Stimulated activated CD8-positive, alpha-beta memory T cell treated with anti-CD3 and anti-CD28 coated beads, Interleukin-7, amount 100 ng/mL, for 1 hour (primary cell): ENCODE results near the gene CNTNAP5.

Source experiments
- DNase-seq, 2 donors: peaks; one replicate each; pipeline ENCODE4 v3.0.0-alpha.2; 2020; ENCODE audit warnings: low read depth in 2 of 2

The CNTNAP5 gene

DNA sequence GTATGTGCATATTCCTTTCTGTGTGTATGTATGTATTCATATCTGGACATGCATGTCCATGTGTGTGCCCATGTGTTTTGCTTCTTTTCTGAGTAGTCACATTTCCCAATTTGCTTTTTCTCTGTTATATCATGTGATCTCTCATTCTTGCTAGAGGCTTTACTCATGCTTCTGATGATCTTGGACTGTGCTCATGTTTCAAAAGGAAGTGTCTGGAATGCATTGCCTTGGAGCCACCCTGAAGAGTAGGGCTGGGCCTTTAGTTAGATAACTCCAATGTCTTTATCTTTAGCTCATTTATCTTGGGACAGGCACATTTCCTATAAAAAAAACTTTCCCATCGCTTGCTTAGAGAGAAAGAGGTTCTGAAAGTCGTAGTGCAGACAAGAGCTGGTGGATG, 859.2 kb downstream of the CNTNAP5 start:
- DNase-seq, result no peak

DNA sequence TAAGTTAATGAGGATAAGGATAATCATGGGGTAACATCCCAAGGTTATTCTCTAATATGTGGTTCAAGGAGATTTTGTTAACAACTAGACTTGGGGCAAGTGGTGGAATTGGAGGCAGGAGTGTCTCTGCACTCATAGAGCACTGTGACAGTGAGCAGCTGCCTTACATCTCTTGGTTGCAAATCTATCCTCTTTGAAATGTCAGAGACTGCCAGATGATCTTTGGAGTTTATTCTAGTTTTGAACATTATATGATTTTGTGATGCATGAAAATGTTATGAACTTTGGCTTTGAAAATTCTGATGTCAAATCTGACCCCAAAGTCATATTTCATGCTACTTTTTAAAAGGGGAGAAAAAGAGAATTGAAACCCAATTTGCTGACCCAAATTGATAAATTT, 861.1 kb downstream of the CNTNAP5 start:
- no peak for DNase-seq

DNA sequence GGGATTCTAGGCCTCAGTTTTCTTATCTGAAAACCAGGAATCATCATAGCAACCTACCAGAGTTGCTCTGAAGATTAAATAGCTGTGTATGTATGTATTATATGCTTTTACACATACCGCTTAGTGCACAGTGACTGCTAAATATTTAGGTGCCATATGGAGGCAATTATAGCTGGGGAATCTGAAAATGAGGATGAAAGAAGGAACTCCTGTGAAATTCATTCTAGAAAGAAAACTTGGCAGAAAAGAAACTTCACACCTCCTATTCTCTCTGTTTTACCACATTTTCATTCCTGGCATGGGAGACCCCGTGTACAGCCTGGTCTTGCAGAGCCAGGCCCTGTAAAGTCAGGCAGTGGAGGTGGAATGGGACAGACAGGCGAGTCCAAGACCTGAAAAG, 862.4 kb downstream of the CNTNAP5 start:
- no peak for DNase-seq

DNA sequence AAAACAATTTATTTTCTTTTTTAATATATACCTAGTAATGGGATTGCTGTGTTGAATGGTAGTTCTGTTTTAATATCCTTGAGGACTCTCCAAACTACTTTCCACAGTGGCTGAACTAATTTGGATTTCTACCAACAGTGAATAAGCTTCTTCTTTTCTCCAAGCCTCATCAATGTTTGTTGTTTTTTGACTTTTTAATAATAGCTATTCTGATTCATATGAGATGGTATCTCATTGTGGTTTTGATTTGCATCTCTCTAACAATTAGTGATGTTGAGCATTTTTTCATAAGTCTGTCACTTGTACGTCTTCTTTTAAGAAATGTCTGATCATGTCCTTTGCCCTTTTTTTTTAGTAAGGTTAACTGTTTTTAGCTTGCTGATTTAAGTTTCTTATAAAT, 863.3 kb downstream of the CNTNAP5 start:
- no peak for DNase-seq

DNA sequence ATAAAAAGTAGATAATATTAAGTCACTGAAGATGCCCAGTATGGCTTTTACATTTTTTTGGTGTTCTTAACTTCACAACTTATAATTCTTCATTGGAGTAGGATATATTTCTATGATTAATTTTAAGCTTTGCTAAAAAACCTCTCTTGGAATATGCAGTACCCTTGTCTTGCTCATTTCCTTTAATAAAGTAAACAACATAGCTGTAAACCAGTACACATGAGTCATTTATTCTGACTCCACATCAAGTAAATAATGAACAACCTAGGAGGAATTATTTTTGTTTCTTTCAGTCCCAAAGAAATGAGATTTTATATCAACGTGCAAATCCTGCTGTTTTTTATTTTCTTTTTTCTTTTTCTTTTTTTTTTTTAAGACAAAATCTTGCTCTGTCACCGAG, 869.1 kb downstream of the CNTNAP5 start:
- DNase-seq, result no peak

DNA sequence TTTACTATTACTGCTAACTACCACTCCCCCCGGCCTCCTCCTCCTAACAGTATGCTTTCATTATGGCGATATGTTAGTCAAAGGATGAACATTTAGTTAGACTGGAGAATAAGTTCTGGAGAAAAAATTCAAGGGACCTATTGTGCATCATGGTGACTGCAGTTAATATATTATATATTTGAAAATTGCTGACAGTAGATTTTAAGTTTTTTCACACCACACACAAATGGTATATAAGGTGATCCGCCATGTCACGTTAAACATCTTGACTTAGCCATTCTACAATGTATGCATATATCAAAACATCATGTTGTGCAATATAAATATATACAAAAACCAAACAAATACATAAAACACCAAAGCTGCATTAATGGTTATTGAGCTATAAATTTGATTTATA, 873.7 kb downstream of the CNTNAP5 start:
- DNase-seq, result no peak

DNA sequence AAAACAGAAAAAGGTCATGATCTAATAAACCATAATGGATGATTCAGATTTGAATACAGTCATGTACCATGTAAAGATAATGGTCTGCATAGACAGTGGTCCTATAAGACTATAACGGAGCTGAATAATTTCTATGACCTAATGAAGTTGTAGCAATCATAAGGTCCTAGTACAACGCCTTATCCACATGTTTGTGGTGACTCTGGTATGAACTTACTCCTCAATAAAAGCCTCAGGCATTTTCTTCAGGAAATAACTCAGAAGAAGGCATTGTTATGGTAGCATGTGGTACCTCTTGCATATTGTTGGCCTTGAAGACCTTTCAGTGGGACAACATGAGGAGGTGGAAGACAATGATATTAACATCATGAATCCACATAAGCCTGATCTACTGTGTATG, 883.3 kb downstream of the CNTNAP5 start:
- DNase-seq, result no peak

DNA sequence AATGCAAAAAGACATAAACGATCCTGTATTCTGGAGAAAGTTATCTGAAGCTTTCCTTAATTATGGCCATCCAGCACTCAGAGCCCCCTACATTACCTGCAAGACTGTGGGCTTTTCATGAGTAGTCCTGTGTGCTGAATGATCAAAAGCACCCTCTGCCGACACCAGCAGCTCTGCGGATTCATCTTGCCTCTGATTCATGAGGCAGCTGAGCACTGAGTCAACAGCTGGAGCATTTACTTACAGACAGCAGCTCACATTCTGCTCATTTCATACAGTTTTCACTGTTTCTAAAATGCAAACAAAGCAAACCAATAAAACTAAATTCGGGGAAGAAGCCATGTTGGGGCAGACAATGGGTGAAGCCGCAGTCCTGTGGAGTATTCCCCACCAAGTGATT, 886.5 kb downstream of the CNTNAP5 start:
- DNase-seq, result no peak

DNA sequence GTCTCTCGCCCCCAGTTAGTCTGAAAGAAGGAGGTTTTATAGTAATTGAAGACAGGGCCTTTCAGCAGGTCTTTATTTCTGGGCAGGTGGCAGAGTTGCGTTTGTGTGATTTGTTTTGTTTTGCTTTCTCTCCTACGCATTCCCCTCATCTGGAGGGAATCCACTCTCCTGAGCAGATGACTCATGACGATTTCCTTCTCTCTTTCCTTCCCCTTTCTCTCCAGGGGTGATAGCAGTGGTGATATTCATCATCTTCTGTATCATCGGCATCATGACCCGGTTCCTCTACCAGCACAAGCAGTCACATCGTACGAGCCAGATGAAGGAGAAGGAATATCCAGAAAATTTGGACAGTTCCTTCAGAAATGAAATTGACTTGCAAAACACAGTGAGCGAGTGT, 888.8 kb downstream of the CNTNAP5 start:
- DNase-seq, result no peak

DNA sequence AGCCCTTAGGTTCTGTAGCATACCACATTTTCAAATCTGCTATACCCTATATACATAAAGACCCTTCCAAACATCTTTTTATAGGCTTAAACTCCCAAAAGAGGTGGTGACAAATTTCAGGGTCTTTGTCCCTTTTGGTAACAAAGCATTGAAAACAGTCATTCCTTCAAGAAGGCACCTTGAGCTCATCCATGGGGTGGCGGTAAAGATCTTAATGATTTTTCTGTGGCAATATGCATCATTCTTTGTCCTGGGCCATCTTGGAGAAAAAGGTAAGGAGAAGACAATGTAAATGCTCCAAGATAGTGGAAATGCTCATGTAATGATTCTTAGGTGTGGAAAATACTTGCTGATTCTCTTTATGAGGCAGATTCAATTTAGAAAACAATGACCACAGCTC, 890.5 kb downstream of the CNTNAP5 start:
- DNase-seq, result no peak

DNA sequence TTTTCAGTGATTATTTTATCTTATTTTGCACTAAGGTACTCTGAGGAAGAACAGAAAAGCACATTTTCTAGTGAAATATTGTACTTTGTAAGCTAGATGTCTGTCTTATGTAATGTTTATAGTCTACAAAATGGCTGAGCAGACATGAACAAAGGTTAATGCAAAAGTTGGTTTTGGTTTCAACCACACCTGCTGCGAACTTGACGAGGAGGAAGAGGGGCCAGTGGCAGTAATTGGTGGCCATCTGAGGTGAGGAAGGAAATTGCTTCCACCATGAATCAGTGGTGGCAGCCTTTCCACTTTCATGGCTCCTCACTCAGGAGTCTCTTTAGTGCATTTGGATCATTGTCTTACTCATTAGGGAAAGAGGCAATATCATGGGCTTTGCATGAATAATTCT, 894.2 kb downstream of the CNTNAP5 start:
- DNase-seq, result no peak

DNA sequence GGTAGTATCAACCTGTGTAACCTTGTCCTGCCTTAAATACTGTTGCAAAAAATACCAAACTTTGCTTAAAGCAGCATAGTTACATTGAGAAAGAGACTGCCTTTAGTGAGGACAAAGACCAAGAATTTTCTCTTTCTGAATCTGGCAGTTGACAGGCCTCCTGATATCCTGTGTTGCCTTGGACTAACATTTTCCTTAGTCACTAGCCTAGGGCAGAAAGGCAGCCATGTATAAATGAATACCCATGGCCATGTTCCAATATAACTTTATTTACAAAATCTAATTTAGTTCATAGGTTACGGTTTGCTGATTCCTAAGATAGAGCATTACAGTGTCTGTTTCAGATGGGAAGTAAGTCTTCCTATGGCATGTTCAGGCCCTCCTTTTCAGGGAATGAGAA, 895.4 kb downstream of the CNTNAP5 start:
- DNase-seq, result no peak

DNA sequence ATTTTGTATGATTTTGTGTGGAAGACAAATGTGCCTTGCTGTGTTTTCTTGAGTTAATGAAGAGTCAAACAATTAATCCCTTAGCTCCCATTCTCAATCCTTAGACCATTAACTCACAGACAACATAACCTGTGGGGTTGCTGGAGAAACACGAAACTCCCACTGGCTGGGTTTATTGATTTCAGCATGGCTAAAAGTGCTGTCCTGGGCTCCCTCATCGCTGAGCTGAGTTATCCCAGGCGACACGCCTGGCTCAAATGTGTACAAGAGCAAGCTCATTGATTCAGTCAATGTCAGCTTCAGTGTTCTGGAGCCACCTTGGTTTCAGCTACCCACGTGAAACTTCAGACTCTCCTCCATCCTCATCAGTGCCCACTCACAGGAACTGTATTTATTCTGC, 896.1 kb downstream of the CNTNAP5 start:
- no peak for DNase-seq

DNA sequence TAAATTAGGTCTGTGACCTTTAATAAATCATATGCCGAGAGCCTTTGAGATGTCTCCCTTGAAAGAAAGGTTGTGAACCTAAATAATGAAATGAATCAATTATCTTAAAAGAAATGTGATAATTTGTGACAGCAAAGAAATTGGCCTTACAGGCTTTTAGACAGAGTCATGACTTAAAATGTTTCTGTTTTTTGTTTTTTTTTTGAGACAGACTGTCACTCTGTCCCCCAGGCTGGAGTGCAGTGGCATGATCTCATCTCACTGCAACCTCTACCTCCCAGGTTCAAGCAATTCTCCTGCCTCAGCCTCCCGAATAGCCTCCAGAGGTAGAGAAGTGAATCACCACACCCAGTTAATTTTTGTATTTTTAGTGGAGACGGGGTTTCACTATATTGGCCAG, 898.0 kb downstream of the CNTNAP5 start:
- DNase-seq, result no peak

DNA sequence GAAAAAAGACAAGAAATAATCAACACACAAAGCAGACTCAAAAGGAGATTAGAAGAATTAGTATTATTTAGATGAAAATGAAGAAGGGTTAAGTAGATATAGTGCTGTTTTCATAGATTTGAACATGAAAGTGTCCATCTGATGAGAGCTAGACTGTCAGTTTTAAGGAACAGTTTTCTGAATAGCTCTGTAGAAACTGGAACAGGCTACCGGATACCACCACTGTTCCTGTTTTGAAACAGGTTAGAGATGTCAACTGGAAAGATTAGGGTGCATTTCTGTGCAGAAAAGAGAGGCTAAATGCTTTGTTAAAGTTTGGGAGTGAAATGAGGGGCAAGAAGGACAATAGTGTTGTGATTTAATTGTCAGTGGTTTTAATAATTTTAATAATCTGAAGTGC, 908.8 kb downstream of the CNTNAP5 start:
- no peak for DNase-seq

DNA sequence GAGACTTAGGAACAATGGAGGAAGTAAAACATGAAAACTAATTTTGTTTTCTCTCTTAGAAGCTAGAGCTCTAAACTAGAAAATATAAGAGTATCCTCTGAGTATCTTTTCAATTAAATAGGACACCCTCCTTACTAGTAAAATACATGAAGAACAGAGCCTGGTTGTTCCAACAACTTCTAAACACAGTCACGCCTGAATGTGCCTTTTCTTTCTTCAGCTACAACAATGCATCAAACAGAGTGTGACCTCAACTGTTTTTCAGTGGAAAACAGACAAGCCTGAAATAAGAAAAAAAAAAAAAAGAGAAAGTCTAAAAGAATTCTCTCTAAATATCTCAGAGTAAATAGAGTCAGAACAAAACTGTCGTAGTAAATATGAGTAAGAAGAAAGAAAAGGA, 928.8 kb downstream of the CNTNAP5 start:
- no peak for DNase-seq

DNA sequence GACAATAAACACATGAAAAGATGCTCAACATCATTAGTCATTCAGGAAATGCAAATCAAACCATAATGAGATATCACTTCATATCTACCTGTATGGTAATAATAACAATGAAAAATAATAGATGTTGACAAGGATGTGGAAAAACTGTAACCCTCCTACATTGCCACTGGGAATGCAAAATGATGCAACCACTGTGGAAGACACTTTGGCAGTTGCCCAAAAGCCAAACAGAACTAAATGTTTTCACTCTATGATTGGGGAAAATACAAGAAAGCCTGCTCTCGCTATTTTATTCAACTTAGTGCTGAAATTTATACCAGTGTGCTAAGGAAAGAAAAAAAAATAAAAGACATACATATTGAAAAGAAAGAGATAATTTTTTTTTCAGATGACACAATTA, 934.5 kb downstream of the CNTNAP5 start:
- DNase-seq, result no peak

DNA sequence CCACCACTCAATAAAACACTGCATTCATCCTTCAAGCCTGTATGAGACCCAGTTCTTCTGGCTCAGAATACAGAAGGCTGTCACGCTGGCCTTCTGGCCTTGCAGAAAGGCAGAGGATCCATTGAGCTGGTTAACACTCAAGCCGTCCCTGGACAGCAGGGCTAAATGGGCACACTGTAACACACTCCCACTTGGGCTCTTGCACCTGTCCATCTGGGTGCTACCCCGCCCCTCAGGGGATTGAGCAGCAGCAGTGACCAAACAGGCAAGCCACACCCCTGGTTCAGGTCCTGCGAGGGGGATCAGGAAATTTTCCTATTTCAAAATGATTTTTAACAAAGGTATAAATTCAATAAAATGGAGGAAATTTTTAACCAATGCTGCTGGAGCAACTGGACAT, 936.0 kb downstream of the CNTNAP5 start:
- no peak for DNase-seq
